ENCODE data around the gene TP53RK. TPM values are rescaled to one million over a fixed set of nuclear protein-coding genes. Genes with fewer than 3 reads are reported as not detected.

Gene TP53RK
- total RNA-seq: 18.8 and 19.3 TPM in 2 replicates

DNA sequence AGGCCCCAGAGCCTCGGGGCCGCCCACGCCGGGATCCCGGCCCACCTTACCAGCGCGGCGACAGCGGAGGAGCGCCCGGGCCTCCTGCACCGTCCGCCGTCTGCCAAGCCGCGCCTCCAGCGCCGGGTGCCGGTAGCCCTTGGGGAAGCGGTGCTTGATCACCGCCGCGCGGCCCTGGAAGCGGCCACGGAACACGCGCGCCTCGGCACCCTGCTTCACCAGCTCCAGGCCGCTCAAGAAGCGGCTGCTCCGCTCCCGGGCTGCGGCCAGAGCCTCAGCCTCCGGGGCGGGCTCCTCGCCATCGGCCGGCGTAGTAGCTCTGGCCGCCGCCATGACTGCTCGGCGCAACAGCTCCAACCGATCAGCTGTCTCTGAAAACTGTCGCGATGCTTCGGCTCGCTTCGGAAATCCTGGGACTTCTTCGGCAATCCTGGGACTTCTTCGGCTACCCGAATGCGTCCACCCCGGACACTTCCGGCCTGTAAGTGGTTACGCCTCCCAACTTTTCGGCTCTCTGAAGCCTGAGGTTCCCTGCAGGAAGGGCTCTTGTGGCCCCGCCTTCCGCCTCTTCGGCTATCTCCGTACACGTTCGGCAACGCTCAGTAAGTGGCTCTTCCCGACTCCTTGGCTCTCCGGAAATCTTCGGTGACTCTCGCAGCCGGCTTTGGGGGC is at the start of gene TP53RK:
Gene TP53RK (minus strand): TSS at position 363 of the 672 bp plus-strand sequence. CDS start 30 bp downstream, at position 333.

DNA sequence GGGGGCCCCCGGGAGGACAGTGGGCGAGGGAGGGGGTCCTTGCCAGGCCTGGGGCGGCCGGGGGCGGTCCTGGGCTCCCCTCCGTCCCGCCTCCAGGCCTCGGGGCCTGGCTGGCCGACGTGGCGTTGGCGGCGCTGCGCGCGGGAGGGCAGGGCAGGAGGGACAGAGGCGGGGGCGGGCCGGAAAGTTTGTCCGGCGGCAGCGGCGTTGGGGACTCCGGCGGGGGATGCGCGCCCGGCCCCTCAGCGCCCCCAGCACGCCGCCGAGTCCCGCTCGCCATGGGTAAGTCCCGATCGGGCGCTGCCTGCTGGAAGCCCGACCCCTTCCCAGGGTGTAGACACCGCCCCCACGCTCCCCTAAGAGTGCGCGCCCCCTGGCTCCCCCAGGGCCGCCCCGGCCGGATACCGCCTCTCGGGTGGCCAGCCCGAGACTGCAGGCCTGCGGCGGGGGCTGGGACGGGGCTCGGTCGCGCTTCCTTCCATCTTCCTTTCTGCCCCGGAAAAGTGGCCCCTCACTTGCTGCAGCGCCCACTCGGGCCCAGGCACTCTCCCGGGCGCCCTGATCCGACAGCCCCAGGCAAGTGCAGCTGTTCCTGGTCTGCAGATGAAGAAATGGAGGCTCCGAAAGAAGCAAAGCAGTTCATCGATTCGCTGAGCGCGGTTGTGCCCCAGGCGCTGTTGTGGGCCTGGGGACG is 20.4 kb upstream of the TP53RK start, which contains the start of gene SLC2A10:
Gene SLC2A10 (plus strand): TSS at position 191 of the 694 bp plus-strand sequence. CDS start 88 bp downstream, at position 279.

GRCh38 chr20:46651091-46651962 is 37.9 kb downstream of the TP53RK start, which contains the start of gene SLC13A3:
TSS of gene SLC13A3 (minus strand) at chr20:46651459. CDS start at chr20:46651421, 38 bp downstream.

Other genes with a start within 250 kb of the TP53RK start
- gene ZNF334, start 175.9 kb downstream of the TP53RK start, total RNA-seq: 1.2 and 2.6 TPM in 2 replicates
- not detected in 2 replicates for gene OCSTAMP, start 138.8 kb downstream of the TP53RK start, total RNA-seq
- gene SLC13A3, start 38.0 kb downstream of the TP53RK start, total RNA-seq: 5.5 and 8.1 TPM in 2 replicates
- gene SLC2A10, start 20.2 kb upstream of the TP53RK start, total RNA-seq: 11.8 and 19.0 TPM in 2 replicates
- gene EYA2, start 205.4 kb upstream of the TP53RK start, total RNA-seq: 2.9 and 10.0 TPM in 2 replicates

All from tracheal epithelial cell (primary cell).